ENCODE data around the gene MARS2. TPM values are rescaled to one million over a fixed set of nuclear protein-coding genes. Genes with fewer than 3 reads are reported as not detected.

MARS2 gene
- polyA plus RNA-seq, 1 of the 3 experiments (the other 2 are of a cell fraction), result 2.4 TPM

DNA sequence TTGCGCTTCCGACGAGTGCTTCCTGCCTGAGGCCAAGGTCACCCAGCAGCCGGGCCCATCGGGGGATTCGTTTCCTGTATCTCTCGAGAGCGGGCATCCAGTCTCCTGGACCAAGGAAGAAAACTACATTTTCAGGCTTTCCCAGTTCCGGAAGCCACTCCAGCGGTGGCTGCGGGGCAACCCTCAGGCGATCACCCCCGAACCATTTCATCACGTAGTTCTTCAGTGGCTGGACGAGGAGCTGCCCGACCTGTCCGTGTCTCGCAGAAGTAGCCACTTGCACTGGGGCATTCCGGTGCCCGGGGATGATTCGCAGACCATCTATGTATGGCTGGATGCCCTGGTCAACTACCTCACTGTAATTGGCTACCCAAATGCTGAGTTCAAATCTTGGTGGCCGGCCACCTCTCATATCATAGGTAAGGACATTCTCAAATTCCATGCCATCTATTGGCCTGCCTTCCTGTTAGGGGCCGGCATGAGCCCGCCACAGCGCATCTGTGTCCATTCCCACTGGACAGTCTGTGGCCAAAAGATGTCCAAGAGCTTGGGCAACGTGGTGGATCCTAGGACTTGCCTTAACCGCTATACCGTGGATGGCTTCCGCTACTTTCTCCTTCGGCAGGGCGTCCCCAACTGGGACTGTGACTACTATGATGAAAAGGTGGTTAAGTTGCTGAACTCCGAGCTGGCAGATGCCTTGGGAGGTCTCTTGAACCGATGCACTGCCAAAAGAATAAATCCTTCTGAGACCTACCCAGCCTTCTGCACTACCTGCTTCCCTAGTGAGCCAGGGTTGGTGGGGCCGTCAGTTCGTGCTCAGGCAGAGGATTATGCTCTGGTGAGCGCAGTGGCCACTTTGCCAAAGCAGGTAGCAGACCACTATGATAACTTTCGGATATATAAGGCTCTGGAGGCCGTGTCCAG lies 1.0 kb downstream of the MARS2 start:
- Histone ChIP-seq H3K9me2 (no peaks in the 10 kb centered on the region), H3K79me2 (ENCODE audit: insufficient read depth) (peaks cover 43% of the 10 kb centered on the region), H3K36me3 (replicated peaks in 1 of 2; ENCODE audit: control insufficient read depth in 1 of 2, insufficient read depth in 2 of 2, low read length in 1 of 2) (peaks cover 0 to 12% of the 10 kb centered on the region in 2 experiments), H3K4me2 (peak overlapping the region; percentile 96), H3K9ac (peak overlapping the region; percentile 55; the same call in 1 of the 2 replicates), H3F3A (replicated peaks; ENCODE audit: insufficient read depth) (peaks cover 5% of the 10 kb centered on the region), H3K9me3 (no peaks in the 10 kb centered on the region), H4K20me1 (ENCODE audit: insufficient read depth) (0 out of 2 replicates have a peak, but pooled peaks cover 5% of the 10 kb centered on the region), H3K27me3 (ENCODE audit: insufficient read depth) (no peaks in the 10 kb centered on the region), H3K4me3 (ENCODE audit: low read depth in 2 of 2, low read length in 1 of 2) (peak overlapping the region; percentile 94 to 97), H3K27ac (ENCODE audit: low read depth in 2 of 2, low read length in 1 of 2) (peak overlapping the region in 1 of 2 experiments; percentile 40; a peak in 2 of 4 replicates), H2AFZ (ENCODE audit: low read depth) (peak overlapping the region; percentile 95), H3K4me1 (ENCODE audit: control insufficient read depth in 1 of 2, insufficient read depth in 2 of 2, low read depth in 1 of 2, low read length in 1 of 2) (peaks cover 8 to 18% of the 10 kb centered on the region in 2 experiments; a peak in 3 of 4 replicates)
- ChIA-PET CTCF (interaction anchor here (0.9 to 2.3 kb wide), 10 partner anchors 10 to 597 kb away, joined by 3 to 19 read pairs (median 4); no protein-coding TSS in a partner anchor), POLR2A (interaction anchor here (1.4 kb wide), 1 partner anchor 206 kb away, joined by 5 read pairs; the partner anchor contains the start of genes HSPD1 and HSPE1)
- peak; percentile 37 for DNase-seq
- 14% methylated on average over 19 of the region's 38 CpGs for WGBS (ENCODE audit: low lambda C conversion rate)
- TF ChIP-seq FOSL2 (IDR thresholded peaks at IDR 0.05; ENCODE audit: borderline replicate concordance, low read depth) (no peak), ELF1 (IDR thresholded peaks at IDR 0.05) (no peak), SIN3A (IDR thresholded peaks at IDR 0.05; ENCODE audit: borderline replicate concordance, low read depth, low read length) (no peak; the same call in 1 of the 2 replicates), RFX5 (IDR thresholded peaks at IDR 0.05; ENCODE audit: low read length) (no peak), RAD21 (IDR thresholded peaks at IDR 0.05; ENCODE audit: low read length) (no peak), FOXJ3 (CRISPR knock-in tag; IDR thresholded peaks at IDR 0.05) (no peak), SMC3 (IDR thresholded peaks at IDR 0.05; ENCODE audit: low read depth, low read length) (no peak), RXRA (IDR thresholded peaks at IDR 0.05; ENCODE audit: borderline replicate concordance, low read depth) (no peak), FOXM1 (IDR thresholded peaks at IDR 0.05; ENCODE audit: low read depth) (no peak), TEAD4 (IDR thresholded peaks at IDR 0.05; ENCODE audit: borderline replicate concordance, insufficient read depth) (no peak), YY1 (IDR thresholded peaks at IDR 0.05; ENCODE audit: low read depth) (no peak), NRF1 (IDR thresholded peaks at IDR 0.05; ENCODE audit: low read depth, low read length) (no peak), EP300 (IDR thresholded peaks at IDR 0.05; ENCODE audit: borderline replicate concordance in 1 of 2, low read depth in 1 of 2, low read length in 1 of 2) (no peak), TCF12 (IDR thresholded peaks at IDR 0.05) (no peak), EZH2phosphoT487 (IDR thresholded peaks at IDR 0.05; ENCODE audit: borderline replicate concordance, low read depth) (no peak), MXI1 (IDR thresholded peaks at IDR 0.05; ENCODE audit: low read depth, low read length) (no peak), CHD2 (IDR thresholded peaks at IDR 0.05; ENCODE audit: low read length, partially characterized antibody) (no peak)
- TF ChIP-seq, protein P1, sequence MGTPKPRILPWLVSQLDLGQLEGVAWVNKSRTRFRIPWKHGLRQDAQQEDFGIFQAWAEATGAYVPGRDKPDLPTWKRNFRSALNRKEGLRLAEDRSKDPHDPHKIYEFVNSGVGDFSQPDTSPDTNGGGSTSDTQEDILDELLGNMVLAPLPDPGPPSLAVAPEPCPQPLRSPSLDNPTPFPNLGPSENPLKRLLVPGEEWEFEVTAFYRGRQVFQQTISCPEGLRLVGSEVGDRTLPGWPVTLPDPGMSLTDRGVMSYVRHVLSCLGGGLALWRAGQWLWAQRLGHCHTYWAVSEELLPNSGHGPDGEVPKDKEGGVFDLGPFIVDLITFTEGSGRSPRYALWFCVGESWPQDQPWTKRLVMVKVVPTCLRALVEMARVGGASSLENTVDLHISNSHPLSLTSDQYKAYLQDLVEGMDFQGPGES (IDR thresholded peaks at IDR 0.05; ENCODE audit: low read depth, low read length), result no peak
- TF ChIP-seq, protein P2, sequence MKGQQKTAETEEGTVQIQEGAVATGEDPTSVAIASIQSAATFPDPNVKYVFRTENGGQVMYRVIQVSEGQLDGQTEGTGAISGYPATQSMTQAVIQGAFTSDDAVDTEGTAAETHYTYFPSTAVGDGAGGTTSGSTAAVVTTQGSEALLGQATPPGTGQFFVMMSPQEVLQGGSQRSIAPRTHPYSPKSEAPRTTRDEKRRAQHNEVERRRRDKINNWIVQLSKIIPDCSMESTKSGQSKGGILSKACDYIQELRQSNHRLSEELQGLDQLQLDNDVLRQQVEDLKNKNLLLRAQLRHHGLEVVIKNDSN (IDR thresholded peaks at IDR 0.05; ENCODE audit: borderline replicate concordance, low read depth), result no peak

Measured in SK-N-SH (cell line).